GM23338 (cell line): ENCODE results near the gene RPL7A. TPM values are rescaled to one million over a fixed set of nuclear protein-coding genes. Genes with fewer than 3 reads are reported as not detected.

ENCODE experiments used
- ATAC-seq: fragments of 200-7000 bp; cut with Tn5 transposase; 3 replicates; pipeline ENCODE4 v1.9.1; 2020
- DNase-seq: peaks from one replicate; pipeline ENCODE4 v3.0.0-alpha.2; 2015; ENCODE audit warnings: low spot score
- H2AFZ ChIP-seq: fragments of 200-600 bp; sonication (generic); 2 replicates; pipeline ENCODE4 v1.8.0; 2016; ENCODE audit warnings: antibody characterized with exemption, mild to moderate bottlenecking, moderate library complexity
- H3F3A ChIP-seq: fragments of 200-600 bp; sonication (generic); replicated peaks from 2 replicates; pipeline ENCODE4 v1.8.0; 2017; ENCODE audit warnings: antibody characterized with exemption, mixed run types, low read depth
- H3K27ac ChIP-seq: fragments of 200-600 bp; sonication (generic); 2 replicates; pipeline ENCODE4 v1.6.1; 2016; ENCODE audit warnings: low read depth
- H3K27me3 ChIP-seq: fragments of 200-600 bp; sonication (generic); 2 replicates; pipeline ENCODE4 v1.8.0; 2016; ENCODE audit warnings: mild to moderate bottlenecking, mixed run types, moderate library complexity; ENCODE audit not compliant: insufficient read depth
- H3K36me3 ChIP-seq: fragments of 200-600 bp; sonication (generic); 2 replicates; pipeline ENCODE4 v1.8.0; 2016; ENCODE audit warnings: mild to moderate bottlenecking; ENCODE audit not compliant: insufficient read depth
- H3K4me1 ChIP-seq: fragments of 200-600 bp; sonication (generic); 2 replicates; pipeline ENCODE4 v1.8.0; 2016; ENCODE audit warnings: mild to moderate bottlenecking, moderate library complexity; ENCODE audit not compliant: insufficient read depth
- H3K4me2 ChIP-seq: fragments of 200-600 bp; sonication (generic); 2 replicates; pipeline ENCODE4 v1.7.1; 2017; ENCODE audit warnings: mixed run types
- H3K4me3 ChIP-seq: fragments of 200-600 bp; sonication (generic); 2 replicates; pipeline ENCODE4 v1.6.1; 2016; ENCODE audit warnings: mixed run types
- H3K79me2 ChIP-seq: fragments of 200-600 bp; sonication (generic); replicated peaks from 2 replicates; pipeline ENCODE4 v1.8.0; 2017; ENCODE audit warnings: mild to moderate bottlenecking; ENCODE audit not compliant: insufficient read depth
- H3K9me2 ChIP-seq: fragments of 200-600 bp; sonication (generic); 2 replicates; pipeline ENCODE4 v1.8.0; 2017; ENCODE audit not compliant: insufficient read depth
- H4K20me1 ChIP-seq: fragments of 200-600 bp; sonication (generic); replicated peaks from 2 replicates; pipeline ENCODE4 v1.8.0; 2017; ENCODE audit warnings: mild to moderate bottlenecking; ENCODE audit not compliant: insufficient read depth
- H3K27ac Mint-ChIP-seq: 2 replicates; pipeline ENCODE4 v1.8.0; 2020; ENCODE audit warnings: inconsistent platforms, mild to moderate bottlenecking, moderate library complexity, mixed read lengths
- H3K27me3 Mint-ChIP-seq: 3 replicates; pipeline ENCODE4 v1.8.0; 2022; ENCODE audit warnings: low read depth, mild to moderate bottlenecking, moderate library complexity, mixed read lengths, inconsistent platforms; ENCODE audit not compliant: insufficient read depth, poor library complexity
- H3K36me3 Mint-ChIP-seq: 3 replicates; pipeline ENCODE4 v1.8.0; 2021; ENCODE audit warnings: low read depth, mild to moderate bottlenecking, inconsistent platforms, moderate library complexity, mixed read lengths
- H3K4me1 Mint-ChIP-seq: 3 replicates; pipeline ENCODE4 v1.8.0; 2020; ENCODE audit warnings: mild to moderate bottlenecking, inconsistent platforms, mixed read lengths
- H3K4me3 Mint-ChIP-seq: 3 replicates; pipeline ENCODE4 v1.8.0; 2021; ENCODE audit warnings: moderate library complexity, mild to moderate bottlenecking, inconsistent platforms, mixed read lengths
- H3K9me3 Mint-ChIP-seq: 3 replicates; pipeline ENCODE4 v1.8.0; 2020; ENCODE audit warnings: moderate library complexity, mild to moderate bottlenecking, inconsistent platforms, mixed read lengths
- CREB1 ChIP-seq: fragments of 250-450 bp; sonication (Bioruptor Pico); IDR thresholded peaks from 2 replicates; pipeline ENCODE4 v1.5.0; 2020; ENCODE audit warnings: low read depth, mild to moderate bottlenecking, moderate library complexity
- CTCF ChIP-seq, 2 experiments: fragments of 200-600 bp in 1 of 2; sonication (generic) in 1 of 2; conservative IDR thresholded peaks; 2 replicates each; pipeline versions ENCODE4 v1.5.1 to v1.6.1; 2016 to 2017; ENCODE audit warnings: antibody characterized with exemption in 2 of 2, low read depth in 2 of 2, mild to moderate bottlenecking in 2 of 2, moderate library complexity in 1 of 2
- EZH2 ChIP-seq: fragments of 200-600 bp; sonication (generic); IDR thresholded peaks from one replicate; pipeline ENCODE4 v1.8.0; 2017; ENCODE audit warnings: antibody characterized with exemption, mild to moderate bottlenecking, low read depth; ENCODE audit not compliant: unreplicated experiment
- EZH2phosphoT487 ChIP-seq: fragments of 200-600 bp; sonication (generic); IDR thresholded peaks from one replicate; pipeline ENCODE4 v1.8.1; 2018; ENCODE audit warnings: antibody characterized with exemption; ENCODE audit not compliant: unreplicated experiment
- JUNB ChIP-seq: IDR thresholded peaks from one replicate; pipeline ENCODE4 v1.6.1; 2016; ENCODE audit warnings: antibody characterized with exemption; ENCODE audit not compliant: unreplicated experiment
- NANOG ChIP-seq: IDR thresholded peaks from 2 replicates; pipeline ENCODE4 v1.6.1; 2016; ENCODE audit warnings: antibody characterized with exemption, borderline replicate concordance
- POLR2AphosphoS5 ChIP-seq: IDR thresholded peaks from 2 replicates; pipeline ENCODE4 v1.6.1; 2016; ENCODE audit warnings: antibody characterized with exemption, low read depth
- STAT1 ChIP-seq: IDR thresholded peaks from one replicate; pipeline ENCODE4 v1.6.1; 2016; ENCODE audit warnings: antibody characterized with exemption; ENCODE audit not compliant: unreplicated experiment
- ZNF114 ChIP-seq: fragments of 250-450 bp; sonication (Bioruptor Pico); IDR thresholded peaks from 2 replicates; pipeline ENCODE4 v1.5.0; 2020; ENCODE audit warnings: mild to moderate bottlenecking, moderate library complexity
- ZNF331 ChIP-seq: fragments of 250-450 bp; sonication (Bioruptor Pico); IDR thresholded peaks from 2 replicates; pipeline ENCODE4 v1.5.0; 2020; ENCODE audit warnings: low read depth, mild to moderate bottlenecking, moderate library complexity
- ZNF462 ChIP-seq: fragments of 250-450 bp; sonication (Bioruptor Pico); IDR thresholded peaks from 2 replicates; pipeline ENCODE4 v1.5.0; 2020; ENCODE audit warnings: mild to moderate bottlenecking, moderate library complexity
- polyA plus RNA-seq: library from polyadenylated mRNA; unstranded; fragments of >200 nt; fragmentation: Nextera tagmentation; extraction: Ambion mirVana; gene quantifications from 2 replicates; pipeline ENCODE4 v1.2.1, GENCODE V29; 2016
- total RNA-seq: library from RNA; depleted of rRNA; stranded (reverse); fragments of >200 nt; shearing (Covaris generic); gene quantifications from 2 replicates; pipeline ENCODE4 v1.2.3, GENCODE V29; 2014
- TF ChIP-seq, protein P1 (sequence below): IDR thresholded peaks from one replicate; pipeline ENCODE4 v1.6.1; 2018; ENCODE audit warnings: antibody characterized with exemption; ENCODE audit not compliant: unreplicated experiment
- TF ChIP-seq, protein P2 (sequence below): IDR thresholded peaks from 2 replicates; pipeline ENCODE4 v1.6.1; 2016; ENCODE audit warnings: antibody characterized with exemption

The RPL7A gene
- total and polyA plus RNA-seq, 2 experiments from 2014 or later: 1,644 to 2,020 TPM

DNA sequence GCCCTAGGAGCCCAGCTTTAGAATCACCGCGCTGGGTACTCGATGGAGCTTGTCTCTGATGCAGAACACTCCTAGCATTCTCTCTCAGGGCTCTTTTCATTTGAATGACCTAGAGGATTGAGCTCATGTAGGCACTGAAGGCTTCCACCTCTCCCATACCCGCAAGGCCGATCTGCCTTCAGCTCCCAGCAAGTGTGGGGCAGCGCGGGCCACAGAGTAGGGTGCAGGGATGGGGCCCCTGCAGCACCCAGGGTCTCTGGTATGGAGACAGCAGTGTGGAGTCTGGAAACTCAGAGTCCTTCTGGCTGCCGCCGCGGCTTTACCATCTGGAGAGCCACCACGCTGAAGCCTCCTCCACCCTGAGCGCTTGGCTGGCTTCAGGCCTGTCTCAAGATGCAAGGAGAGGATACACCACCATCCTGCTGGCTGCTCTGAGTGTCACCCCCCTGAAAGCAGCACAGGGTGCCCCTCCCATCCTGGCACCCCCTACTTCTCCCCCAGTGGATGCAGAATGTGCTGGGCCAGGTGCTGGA, 41.1 kb downstream of the RPL7A start:
- Histone ChIP-seq H3K79me2 (no peaks in the 10 kb centered on the region), H3K27me3 (no peaks in the 10 kb centered on the region), H3K4me2 (no peak overlapping the region), H3F3A (no peaks in the 10 kb centered on the region), H3K9me2 (no peaks in the 10 kb centered on the region), H3K4me1 (no peaks in the 10 kb centered on the region), H3K27ac (no peak overlapping the region), H3K36me3 (no peaks in the 10 kb centered on the region), H4K20me1 (no peaks in the 10 kb centered on the region), H3K4me3 (no peak overlapping the region), H2AFZ (no peak overlapping the region)
- Mint-ChIP-seq H3K36me3 (no peaks in the 10 kb centered on the region), H3K4me1 (no peaks in the 10 kb centered on the region), H3K27me3 (peaks cover 9% of the 10 kb centered on the region), H3K27ac (no peak overlapping the region), H3K9me3 (peaks cover 16% of the 10 kb centered on the region), H3K4me3 (no peak overlapping the region)
- no peak for DNase-seq
- no peak for TF ChIP-seq ZNF462 (CRISPR knock-in tag)
- no peak for TF ChIP-seq EZH2
- TF ChIP-seq, protein P1, sequence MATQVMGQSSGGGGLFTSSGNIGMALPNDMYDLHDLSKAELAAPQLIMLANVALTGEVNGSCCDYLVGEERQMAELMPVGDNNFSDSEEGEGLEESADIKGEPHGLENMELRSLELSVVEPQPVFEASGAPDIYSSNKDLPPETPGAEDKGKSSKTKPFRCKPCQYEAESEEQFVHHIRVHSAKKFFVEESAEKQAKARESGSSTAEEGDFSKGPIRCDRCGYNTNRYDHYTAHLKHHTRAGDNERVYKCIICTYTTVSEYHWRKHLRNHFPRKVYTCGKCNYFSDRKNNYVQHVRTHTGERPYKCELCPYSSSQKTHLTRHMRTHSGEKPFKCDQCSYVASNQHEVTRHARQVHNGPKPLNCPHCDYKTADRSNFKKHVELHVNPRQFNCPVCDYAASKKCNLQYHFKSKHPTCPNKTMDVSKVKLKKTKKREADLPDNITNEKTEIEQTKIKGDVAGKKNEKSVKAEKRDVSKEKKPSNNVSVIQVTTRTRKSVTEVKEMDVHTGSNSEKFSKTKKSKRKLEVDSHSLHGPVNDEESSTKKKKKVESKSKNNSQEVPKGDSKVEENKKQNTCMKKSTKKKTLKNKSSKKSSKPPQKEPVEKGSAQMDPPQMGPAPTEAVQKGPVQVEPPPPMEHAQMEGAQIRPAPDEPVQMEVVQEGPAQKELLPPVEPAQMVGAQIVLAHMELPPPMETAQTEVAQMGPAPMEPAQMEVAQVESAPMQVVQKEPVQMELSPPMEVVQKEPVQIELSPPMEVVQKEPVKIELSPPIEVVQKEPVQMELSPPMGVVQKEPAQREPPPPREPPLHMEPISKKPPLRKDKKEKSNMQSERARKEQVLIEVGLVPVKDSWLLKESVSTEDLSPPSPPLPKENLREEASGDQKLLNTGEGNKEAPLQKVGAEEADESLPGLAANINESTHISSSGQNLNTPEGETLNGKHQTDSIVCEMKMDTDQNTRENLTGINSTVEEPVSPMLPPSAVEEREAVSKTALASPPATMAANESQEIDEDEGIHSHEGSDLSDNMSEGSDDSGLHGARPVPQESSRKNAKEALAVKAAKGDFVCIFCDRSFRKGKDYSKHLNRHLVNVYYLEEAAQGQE: no peak
- TF ChIP-seq ZNF114 (CRISPR knock-in tag): no peak
- TF ChIP-seq NANOG: no peak
- no peak for TF ChIP-seq STAT1
- no peak for TF ChIP-seq POLR2AphosphoS5
- TF ChIP-seq CTCF (conservative IDR thresholded peaks at IDR 0.05; ENCODE audit: low read depth in 2 of 2): no peak
- no peak for TF ChIP-seq EZH2phosphoT487
- TF ChIP-seq, protein P2, sequence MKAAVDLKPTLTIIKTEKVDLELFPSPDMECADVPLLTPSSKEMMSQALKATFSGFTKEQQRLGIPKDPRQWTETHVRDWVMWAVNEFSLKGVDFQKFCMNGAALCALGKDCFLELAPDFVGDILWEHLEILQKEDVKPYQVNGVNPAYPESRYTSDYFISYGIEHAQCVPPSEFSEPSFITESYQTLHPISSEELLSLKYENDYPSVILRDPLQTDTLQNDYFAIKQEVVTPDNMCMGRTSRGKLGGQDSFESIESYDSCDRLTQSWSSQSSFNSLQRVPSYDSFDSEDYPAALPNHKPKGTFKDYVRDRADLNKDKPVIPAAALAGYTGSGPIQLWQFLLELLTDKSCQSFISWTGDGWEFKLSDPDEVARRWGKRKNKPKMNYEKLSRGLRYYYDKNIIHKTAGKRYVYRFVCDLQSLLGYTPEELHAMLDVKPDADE: no peak
- TF ChIP-seq ZNF331 (CRISPR knock-in tag): no peak
- no peak for TF ChIP-seq CREB1
- TF ChIP-seq JUNB: no peak
- no peak for ATAC-seq
